ENCODE results near the gene ITGB1.

Gene ITGB1

GRCh38 chr10:32887481-32887880 lies 70.5 kb downstream of the ITGB1 start:
- no peak for DNase-seq (ENCODE audit: low read depth)
- TF ChIP-seq, protein P1, sequence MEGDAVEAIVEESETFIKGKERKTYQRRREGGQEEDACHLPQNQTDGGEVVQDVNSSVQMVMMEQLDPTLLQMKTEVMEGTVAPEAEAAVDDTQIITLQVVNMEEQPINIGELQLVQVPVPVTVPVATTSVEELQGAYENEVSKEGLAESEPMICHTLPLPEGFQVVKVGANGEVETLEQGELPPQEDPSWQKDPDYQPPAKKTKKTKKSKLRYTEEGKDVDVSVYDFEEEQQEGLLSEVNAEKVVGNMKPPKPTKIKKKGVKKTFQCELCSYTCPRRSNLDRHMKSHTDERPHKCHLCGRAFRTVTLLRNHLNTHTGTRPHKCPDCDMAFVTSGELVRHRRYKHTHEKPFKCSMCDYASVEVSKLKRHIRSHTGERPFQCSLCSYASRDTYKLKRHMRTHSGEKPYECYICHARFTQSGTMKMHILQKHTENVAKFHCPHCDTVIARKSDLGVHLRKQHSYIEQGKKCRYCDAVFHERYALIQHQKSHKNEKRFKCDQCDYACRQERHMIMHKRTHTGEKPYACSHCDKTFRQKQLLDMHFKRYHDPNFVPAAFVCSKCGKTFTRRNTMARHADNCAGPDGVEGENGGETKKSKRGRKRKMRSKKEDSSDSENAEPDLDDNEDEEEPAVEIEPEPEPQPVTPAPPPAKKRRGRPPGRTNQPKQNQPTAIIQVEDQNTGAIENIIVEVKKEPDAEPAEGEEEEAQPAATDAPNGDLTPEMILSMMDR (conservative IDR thresholded peaks at IDR 0.05; ENCODE audit: low read depth, low read length): no peak

DNA sequence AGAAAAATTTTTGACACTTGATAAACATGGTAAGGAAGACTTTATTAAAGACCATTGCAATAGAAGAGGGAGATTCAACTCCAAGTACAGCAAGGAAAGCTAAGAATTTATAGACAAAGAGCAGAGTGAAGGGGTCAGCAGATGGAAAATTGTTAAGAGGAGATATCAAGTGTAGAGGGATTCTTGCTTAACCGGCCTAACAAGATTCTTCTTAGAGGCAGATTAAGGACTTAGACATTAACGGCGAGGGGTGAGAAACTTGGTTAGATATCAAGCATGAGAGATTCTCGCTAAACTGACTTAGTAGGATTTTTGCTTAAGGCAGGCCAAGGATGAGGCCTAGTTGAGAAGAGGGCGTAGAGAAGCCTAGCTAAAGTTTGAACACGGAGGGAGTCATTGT lies 76.0 kb downstream of the ITGB1 start:
- no peak overlapping the region for H3K4me3 ChIP-seq (ENCODE audit: low read length)
- TF ChIP-seq, protein P1 (conservative IDR thresholded peaks at IDR 0.05; ENCODE audit: low read depth, low read length): no peak
- DNase-seq (ENCODE audit: low read depth): no peak

More at GRCh38 chr10:32887481-32887880, 70.5 kb downstream of the ITGB1 start:
- H3K4me3 ChIP-seq (ENCODE audit: low read length): no peak overlapping the region

- DNase-seq (ENCODE audit: low read depth): no peak
- TF ChIP-seq, protein P1 (conservative IDR thresholded peaks at IDR 0.05; ENCODE audit: low read depth, low read length): no peak
Observed at GRCh38 chr10:32878646-32879045, 79.4 kb downstream of the ITGB1 start.

DNA sequence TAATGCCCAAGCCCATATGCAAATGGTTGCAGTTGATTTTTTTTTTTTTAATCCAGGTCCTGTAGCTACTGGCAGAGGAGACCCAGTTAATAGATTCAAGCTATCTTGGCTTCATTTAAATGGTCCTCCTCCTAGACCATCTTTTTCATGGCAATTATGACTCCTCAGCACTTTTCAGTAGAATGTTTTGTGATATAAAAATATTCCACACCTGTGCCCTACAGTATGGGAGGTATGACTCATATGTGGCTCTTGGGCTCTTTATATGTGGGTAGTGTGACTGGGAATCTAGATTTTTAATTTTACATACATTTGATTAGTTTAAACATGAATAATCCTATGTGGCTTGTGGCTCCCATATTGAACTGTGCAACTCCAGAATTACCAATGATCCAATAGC lies 80.1 kb downstream of the ITGB1 start:
- DNase-seq (ENCODE audit: low read depth): no peak
- no peak overlapping the region for H3K4me3 ChIP-seq (ENCODE audit: low read length)
- TF ChIP-seq, protein P1 (conservative IDR thresholded peaks at IDR 0.05; ENCODE audit: low read depth, low read length): no peak

More at GRCh38 chr10:32878646-32879045, 79.4 kb downstream of the ITGB1 start:
- H3K4me3 ChIP-seq (ENCODE audit: low read length): no peak overlapping the region

DNA sequence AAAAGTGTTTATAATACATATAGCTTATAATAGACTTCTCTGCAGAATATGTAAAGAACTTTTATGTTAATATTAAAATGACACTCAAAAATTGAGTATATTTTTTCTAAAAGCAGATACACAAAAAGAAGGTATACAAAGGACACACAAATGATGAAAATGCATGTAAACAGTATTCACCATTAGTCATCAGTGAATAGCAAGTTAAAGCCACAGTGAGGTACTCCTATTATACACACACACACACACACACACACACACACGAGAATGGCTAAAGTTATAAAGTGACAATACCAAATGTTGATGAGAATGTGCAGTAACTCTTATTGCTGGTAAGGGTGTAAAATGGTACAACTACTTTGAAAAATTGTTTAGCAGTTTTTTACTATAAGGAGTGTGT lies 92.9 kb downstream of the ITGB1 start:
- no peak overlapping the region for H3K4me3 ChIP-seq (ENCODE audit: low read length)
- TF ChIP-seq, protein P1 (conservative IDR thresholded peaks at IDR 0.05; ENCODE audit: low read depth, low read length): no peak
- DNase-seq (ENCODE audit: low read depth): no peak

DNA sequence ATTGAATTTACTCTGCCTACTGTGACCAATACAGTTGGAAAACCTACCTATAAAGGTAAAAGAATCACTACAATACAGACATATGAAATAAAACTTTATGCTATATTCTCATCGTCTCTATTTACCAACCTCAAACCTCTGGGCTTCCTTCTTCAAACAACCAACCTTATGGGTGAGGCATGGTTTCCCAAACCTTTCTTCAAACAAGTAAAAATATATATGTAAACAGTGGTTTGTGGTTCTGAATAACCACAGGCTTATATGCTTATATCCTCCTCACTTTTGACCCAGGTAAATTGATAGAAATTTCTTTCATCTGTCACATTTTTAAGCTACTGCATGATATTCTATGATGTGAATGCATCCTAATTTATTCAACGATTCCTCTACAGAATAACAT lies 103.6 kb downstream of the ITGB1 start:
- TF ChIP-seq, protein P1 (conservative IDR thresholded peaks at IDR 0.05; ENCODE audit: low read depth, low read length): no peak
- no peak overlapping the region for H3K4me3 ChIP-seq (ENCODE audit: low read length)
- DNase-seq (ENCODE audit: low read depth): no peak

DNA sequence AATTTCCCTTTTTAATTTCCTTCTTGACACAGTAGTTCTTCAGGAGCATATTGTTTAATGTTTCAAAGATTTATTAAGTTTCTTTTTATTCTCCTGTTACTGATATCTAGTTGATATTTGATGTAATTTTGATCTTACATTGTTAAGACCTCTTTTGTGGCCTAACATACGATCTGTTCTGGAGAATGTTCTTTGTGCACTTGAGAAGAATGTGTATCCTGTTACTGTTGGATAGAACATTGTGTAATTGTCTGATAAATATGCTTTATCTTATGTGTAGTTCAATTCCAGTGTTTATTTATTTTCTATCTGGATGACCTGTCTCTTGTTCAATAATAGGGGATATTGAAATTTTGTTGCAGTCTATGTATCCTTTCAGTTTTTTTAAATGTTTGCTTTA lies 106.7 kb downstream of the ITGB1 start:
- TF ChIP-seq, protein P1 (conservative IDR thresholded peaks at IDR 0.05; ENCODE audit: low read depth, low read length): no peak
- no peak for DNase-seq (ENCODE audit: low read depth)
- no peak overlapping the region for H3K4me3 ChIP-seq (ENCODE audit: low read length)

Measured in retinal pigment epithelial cell (primary cell).